Left renal pelvis (tissue), 4 donors: Measurements from ENCODE around the gene TMEM184B. TPM values are rescaled to one million over a fixed set of nuclear protein-coding genes. Genes with fewer than 3 reads are reported as not detected.

Experiments used
- DNase-seq, 4 donors: peaks; one replicate each; pipeline ENCODE4 v3.0.0-alpha.2; 2013; ENCODE audit warnings: low read depth in 4 of 4, low spot score in 3 of 4
- polyA plus RNA-seq, 4 donors: library from polyadenylated mRNA; unstranded; fragments of 120-200 nt; gene quantifications; one replicate each; pipeline ENCODE4 v1.2.1, GENCODE V29; 2013; ENCODE audit not compliant: insufficient read length in 4 of 4

The TMEM184B gene
- polyA plus RNA-seq, 4 donors: 35.8 to 43.1 (median 42.5) TPM

DNA sequence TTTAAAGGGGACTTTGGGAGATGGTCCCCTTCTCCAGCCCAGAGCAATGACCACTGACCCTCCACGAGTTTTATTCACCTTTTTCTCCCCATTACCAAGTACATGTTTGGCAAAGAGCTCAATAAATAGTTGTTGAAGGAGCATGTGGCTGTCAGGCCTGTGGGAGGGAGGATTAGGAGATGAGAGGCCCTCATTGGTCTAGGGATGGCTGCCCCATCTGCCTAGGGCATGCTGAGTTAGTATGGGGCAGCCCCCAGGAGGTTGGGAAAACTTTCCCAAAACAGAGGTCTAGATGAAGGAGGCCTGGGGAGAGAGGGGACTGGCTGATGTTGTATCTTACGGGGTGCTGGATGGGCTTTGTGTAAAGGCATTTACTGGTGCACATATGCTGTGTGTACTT is 60.4 kb downstream of the TMEM184B start:
- DNase-seq: no peak

DNA sequence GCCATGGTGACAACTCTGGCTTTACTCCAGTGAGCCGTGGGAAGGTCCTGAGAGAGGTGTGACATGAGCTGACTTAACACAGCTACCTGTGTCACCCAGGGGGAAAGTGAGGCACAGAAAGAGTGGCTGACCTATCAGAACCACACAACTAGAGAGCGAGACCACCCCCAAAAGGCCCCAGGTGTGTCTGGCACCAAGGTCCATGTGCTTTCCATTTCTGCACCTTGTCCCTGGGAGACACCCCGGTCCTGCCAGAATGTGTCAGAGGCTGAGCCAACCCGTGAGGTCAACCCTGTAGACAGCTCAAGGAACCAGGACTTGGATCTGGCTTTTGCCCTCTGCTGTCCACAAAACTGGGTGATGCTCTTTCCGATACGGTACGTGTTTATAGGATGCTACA is 61.3 kb downstream of the TMEM184B start:
- no peak for DNase-seq

DNA sequence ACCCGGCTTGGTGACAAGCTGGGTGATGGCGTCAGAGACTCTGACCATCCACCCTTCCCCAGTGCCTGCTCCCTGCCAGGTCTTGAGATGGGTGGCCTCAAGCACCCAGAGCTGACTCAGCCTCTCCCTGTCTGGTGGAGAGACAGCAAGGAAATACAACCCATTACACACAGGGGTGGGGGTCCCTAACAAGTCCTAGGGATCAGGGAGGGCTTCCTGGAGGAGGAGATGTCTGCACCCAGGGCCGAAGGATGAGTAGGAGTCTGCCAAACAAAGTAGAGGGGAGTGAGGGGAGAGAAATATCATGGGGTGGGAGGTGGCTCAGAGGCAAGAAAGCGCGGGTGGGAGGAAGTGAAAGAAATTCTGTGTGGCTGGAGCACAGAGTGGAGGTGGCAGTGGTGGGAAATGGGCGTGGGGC is 64.2 kb downstream of the TMEM184B start:
- DNase-seq: no peak

DNA sequence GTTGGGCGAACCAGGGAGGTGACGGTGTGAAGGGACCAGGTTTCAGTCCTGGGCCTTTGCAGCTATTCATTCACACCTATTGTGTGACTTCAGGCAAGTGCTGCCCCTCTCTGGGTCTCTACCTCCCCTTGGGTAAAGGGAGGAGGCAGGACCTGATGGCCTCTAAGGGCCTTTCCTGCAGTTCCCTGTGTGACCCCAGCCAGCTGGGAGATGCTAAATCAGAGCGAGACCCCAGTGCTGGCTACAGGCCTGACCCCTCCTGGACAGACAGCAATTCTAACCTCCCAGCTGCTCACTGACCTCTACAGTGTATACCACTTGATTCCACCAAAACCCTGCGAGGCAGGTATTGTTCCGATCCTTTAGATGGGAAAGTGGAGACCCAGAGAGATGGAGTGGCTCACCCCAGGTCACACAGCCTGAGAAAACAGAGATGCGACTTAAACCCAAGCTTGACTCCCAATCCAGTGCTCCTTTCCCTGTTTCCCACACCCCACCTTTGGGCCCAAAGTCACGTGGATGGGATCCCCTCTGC is 64.8 kb downstream of the TMEM184B start:
- no peak for DNase-seq

DNA sequence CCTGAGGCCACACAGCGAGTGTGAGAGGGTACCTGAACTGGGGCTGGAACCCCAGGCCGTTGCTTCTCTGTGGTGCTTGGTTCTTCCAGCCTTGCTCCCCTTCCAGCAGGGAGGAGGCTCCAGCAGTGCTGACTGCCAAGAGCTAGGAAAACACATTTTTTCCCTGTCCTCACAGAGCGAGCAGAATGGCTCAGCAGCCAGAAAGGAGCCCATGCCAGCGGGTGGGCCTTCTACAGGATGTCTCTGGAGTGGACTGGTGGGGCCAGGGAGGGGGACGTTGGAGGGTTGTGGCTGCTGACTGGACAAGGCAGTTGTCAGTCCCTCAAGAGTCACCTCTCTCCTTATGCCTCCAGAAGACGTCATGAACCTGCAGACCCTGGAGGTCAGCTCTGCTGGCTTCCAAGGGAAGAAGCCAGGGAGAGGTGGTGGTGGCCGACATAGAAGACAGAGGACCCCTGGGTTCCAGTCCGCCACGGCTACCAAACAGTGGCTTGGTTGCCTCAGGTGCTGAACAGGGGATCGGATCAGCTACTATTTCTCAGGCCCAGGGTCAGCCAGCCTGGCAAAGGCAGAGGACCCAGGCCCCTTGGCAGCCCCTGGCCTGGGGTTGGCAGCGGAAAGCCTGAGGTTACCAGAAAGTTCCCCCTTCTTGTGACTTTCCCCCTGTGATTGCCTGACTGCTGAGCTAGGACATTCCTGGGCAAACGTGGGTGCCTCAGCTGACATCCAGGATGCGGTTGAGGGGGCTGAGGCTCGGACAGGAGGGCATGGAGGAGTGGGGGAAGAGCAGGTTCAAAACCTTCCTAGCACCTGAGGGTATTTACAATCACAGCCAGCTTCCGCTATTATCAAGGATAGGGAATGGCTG is 67.3 kb downstream of the TMEM184B start:
- DNase-seq: no peak

DNA sequence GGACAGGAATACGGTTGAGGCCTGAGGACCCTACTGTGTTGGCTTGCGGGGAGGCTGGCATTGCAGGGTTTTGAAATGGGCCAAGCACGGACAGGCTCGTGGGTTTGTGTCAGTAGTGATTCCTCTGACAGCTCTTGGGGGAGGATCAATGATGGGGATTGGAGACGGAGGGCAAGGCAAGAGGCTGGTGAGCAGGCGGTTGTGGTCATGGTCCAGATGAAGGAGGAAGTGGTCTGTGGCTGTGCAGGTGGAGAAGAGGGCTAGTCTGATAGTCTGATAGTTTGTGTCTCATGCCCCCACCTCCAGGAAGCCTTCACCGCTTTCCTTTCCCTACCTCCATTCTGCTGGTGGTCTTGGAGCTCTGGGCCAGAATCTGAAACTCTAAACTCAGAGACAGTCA is 68.0 kb downstream of the TMEM184B start:
- DNase-seq: no peak

DNA sequence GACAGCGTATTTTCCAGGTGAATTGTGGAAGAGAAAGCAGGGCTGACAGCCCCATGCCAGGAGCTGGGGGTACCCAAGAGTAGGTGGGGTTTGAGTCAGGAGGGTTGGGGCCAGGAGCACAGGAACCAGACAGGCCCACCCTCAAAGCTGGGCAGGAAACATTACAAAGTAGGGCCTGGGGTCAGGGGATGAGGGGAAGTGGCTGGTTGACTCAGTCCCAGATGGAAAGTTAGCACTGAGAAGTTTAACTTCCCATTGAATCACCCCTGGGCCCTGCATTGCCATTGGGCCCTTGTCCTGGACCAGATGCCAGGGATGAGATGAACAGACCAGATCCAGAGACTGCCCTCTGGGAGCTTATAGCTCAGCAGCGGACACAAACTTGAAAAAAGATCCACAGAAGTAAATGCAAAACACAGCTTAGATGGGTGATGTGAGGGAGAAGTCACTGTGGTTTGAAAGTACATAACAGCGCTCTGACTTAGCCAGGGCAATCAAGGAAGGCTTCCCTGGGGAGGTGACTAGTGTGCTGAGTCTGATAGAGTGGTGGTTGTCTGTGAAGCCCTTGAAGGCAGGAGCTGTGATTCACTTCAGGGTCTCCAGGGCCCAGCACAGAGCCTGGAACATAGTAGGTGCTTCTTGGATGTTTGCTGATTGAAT is 68.8 kb downstream of the TMEM184B start:
- DNase-seq: no peak

DNA sequence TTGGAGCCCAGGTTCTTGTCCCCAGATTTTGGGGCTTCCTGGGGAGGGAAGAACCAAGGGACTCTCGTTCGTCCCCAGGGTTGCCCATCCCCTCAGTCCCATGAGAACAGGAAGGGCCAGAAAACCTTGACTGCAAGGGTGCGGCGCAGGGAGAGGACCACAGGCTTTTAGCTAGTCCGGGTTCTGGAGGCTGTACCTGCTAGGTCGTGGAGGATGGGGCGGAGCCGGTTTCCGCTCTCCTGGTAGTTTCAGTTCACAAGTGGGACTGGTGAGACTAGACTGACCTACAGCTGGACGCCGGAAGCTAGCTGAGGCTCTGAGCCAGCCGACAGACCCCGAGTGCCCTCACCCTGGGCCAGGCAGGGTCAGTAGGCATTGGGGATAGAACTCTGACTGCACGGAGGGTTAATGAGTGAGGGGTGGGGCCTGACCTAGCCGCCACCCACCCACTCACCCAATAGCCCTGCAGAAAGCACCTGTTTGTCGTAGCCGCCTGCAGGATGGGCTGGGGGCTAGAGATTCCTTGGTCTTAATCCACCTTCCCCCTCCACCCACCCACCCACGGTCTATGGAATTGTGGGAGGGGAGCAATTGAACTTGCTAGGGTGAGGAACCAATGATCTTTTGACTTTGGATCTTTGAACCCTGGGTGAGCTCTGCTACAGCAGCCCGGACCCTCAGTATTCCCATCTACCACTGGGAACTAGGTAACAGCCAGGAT is 69.6 kb downstream of the TMEM184B start:
- no peak for DNase-seq

DNA sequence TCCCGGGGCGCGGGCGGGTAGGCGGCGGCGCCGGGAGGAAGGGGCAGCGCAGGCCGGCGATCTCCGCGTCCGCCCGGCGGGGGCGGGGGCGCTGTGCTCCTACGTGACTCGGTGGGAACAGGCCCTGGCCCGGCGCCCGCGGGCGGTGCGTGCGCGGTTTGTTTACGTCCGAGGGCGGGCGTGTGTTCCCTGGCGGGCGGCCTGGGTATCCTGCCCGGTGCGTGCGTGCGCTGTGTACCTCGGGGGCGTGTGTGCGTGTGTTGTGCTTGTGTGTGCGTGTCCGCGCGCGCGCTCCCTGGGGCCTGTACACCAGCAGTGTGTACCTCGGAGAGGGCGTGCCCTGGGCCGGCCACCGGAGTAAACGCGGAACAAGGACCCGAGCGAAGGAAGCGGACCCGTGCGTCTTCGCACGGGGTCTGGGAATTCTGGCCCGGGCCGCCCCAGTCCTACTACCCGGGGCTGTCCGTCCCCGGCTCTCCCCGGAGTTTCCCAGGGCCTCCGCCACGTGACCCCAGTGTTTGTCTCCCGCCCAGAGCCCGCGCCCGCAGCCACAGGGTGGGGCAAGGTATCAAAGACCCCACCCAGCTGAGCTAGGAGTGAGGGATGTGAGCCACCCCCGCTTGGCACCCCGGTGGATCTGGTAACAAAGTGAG is 70.2 kb downstream of the TMEM184B start:
- DNase-seq: no peak

DNA sequence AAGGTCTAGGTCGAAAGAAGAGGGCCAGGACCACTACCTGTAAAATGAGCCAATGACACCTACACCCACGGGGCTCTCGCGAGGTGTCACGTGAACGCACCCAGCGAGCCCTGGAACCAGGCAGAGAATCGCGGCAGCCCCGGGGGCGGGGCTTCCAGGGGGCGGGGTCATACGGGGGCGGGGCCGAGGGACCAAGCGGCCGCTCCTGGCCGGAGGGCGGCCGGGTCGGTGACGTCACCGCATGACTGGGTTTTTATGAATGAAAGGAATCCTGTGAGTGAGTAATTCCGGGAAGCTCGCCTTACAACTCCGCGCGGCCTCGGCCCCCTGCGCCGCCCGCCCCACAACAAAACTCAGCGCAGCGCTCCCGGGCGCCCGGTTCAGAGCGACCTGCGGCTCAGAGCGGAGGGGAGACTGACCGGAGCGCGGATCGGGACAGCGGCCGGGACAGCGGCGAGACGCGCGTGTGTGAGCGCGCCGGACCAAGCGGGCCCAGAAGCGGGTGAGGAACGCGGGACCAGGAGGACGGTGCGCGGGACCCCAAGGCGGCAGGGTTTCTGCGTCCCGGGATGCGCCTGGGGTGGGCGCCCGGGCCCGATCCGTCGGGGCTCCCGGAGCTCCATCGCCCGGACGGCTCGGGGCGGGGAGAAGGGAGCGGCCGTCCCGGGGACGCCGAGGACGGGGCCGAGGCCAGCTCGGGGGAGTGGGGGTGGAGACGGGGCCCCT is 70.9 kb downstream of the TMEM184B start, which contains the start of gene MAFF:
MAFF (plus strand) TSS at position 284 of the 726 bp plus-strand sequence. CDS start 11,860 bp downstream, outside the sequence.
- DNase-seq: peak; percentile 79 to 91 (median 88)

DNA sequence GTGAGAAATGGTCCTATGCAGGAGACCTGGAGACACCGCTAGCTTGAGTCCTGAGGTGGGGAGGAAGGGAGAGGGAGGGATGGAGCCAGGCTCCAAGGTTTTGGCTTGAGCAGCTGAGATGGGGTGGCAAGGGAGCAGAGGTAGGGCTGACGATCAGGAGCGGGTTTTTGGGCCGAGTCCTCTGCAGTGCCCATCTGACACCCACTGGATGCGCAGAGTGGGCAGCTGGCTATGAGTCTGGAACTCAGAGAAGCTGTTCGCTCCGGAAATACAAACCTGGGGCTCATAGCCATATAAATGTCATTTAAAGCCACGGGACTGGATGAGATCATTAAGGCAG is 71.5 kb downstream of the TMEM184B start:
- no peak for DNase-seq

DNA sequence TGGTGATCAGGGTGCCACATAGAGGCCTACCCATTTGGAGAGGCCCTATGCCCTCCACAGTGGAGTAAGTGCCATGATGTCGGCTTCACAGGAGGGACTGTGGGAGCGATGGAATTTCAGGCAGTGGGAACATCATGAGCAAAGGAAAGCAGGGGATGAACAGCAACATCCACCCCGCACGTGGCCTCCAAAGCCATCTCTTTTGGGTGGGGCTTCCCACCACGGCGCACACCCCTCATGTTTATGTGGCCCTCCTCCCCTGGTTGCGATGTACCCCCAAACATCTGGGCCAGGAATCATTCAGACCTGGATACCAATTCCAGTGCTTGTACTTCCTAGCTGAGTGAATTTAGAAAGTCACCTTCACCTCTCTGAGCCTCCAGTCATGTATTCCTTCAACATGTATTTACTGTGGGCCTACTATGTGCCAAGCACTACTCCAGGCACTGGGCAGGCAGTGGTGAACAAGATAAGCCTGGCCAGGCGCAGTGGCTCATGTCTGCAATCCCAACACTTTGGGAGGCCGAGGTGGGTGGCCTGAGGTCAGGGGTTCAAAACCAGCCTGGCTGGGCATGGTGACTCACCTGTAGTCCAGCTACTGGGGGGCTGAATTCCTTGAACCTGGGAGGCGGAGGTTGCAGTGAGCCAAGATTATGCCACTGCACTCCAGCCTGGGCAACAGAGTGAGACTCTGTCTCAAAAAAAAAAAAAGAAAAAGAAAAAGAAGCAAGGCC is 72.8 kb downstream of the TMEM184B start:
- DNase-seq: no peak

DNA sequence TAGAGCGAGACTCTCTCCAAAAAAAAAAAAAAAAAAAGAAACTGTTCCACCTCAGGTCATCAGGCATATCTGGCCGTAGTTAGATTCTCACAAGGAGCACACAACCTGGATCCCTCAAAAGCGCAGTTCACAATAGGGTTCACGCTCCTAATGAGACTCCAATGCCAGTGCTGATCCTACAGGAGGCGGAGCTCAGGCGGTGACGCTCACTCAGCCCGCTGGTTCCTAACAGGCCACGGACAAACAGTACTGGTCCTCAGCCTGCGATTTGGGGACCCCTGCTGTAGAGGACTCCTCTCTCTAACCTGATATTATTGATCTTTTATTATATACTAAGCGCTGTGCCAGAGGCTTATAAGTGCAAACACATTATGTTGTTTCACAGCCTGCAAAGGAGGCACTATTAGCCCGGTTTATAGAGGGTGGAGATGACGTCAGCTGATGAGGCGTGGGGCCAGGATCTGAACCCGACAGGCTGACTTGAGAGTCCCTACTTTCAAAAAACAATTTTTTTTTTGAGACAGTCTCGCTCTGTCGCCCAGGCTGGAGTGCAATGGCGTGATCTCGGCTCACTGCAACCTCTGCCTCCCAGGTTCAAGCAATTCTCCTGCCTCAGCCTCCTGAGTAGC is 75.9 kb downstream of the TMEM184B start:
- DNase-seq: no peak

DNA sequence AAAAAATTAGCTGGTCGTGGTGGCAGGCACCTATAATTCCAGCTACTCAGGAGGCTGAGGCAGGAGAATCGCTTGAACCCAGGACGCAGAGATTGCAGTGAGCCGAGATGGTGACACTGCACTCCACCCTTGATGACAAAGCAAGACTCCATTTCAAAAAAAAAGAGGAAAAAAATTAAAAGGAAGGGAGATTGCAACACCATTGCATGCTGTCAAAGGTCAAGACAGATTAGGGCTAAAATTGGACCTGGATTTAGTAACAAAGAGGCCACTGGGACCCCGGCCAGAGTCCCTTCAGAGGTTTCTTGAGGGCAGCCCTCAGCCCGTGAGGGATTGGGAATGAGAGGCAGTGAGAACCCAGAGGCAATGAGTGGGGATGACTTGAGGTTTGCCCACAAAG is 79.2 kb downstream of the TMEM184B start:
- DNase-seq: no peak

DNA sequence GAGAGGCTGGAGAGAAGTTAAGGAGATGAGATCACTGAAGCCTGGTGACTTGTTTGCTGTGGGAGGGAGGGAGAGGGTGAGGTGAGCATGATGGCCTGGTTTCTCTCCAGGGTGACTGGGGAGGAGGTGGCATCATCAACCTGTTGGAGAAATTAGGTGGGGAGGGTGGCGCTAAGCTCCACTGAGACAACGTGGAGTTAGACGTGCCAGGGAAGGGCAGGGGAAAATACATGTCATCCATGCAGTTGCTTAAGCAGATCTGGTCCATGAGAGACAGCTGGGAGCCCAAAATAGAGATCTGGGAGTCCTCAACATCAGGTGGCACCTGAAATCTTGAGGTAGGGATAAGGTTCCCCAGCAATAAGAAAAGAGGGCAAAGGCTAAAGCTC is 80.3 kb downstream of the TMEM184B start:
- no peak for DNase-seq

DNA sequence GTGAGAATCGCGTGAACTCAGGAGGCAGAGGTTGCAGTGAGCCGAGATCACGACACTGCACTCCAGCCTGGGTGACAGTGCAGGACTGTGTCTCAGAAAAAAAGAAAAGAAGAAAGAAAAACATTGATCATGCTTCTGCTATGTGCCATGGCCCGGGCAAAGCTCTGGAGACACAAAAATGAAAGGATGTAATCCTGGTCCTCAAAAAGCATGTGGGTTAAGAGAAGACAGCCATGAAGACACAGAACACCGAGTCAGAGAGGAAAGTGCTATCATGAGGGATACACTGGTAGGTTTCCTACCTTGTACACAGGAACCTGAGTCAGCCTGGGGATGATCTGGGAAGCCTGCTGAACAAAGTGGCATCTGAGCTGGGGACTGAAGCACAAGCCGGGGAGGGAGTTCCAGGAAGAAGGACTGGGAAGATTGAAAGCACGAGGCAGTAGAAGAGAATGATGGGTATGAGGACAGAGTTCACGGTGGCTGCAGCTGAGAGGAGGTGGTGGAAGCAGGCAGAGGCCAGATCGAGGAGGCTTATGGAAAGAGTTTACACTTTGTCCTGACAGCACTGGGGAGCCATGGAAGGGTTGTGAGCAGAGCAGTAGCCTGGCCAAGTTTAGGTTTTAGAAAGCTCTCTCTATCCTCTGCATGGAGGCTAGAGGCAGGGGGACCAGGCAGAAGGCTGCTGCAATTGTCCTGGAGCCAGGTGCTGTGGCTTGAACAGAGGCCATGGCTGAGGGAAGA is 80.9 kb downstream of the TMEM184B start:
- DNase-seq: no peak

DNA sequence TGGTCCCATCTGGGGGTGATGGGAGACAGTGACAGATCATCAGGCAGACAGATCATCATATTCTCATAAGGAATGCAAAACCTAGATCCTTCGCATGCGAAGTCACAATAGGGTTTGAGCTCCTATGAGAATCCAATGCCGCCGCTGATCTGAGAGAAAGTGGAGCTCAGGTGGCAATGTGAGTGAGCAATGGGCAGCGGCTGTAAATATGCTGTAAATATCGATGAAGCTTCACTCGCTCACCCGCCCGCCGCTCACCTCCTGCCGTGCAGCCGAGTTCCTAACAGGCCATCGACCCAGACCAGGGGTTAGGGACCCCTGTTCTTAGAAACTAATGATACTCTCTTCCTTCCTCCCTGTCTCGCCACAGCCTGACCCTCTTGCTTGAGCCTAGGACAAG is 81.8 kb downstream of the TMEM184B start:
- DNase-seq: no peak

DNA sequence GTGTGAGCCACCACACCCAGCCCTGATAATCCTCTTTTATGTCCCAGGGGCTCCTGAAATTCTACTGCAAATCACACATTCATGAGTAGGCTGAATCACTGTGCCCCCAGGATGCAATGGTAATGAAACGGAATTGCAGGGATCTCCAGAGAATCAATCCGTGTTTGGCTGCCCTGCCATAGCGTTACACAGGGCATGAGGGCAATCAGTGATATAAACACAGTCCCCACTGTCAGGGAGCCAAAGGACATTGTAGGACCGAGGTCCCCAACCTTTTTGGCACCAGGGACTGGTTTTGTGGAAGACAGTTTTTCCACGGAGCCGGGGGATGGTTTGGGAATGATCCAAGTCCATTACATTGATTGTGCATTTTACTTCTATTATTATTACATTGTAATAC is 82.2 kb downstream of the TMEM184B start:
- no peak for DNase-seq
